Cardiac muscle cell (in vitro differentiated cells and primary cell): Measurements from ENCODE around the gene SLC25A22. TPM values are rescaled to one million over a fixed set of nuclear protein-coding genes. Genes with fewer than 3 reads are reported as not detected.

ENCODE experiments used
- DNase-seq, 2 donors: peaks; one replicate each; pipeline versions ENCODE4 v3.0.0 to v3.0.0-alpha.2; 2010 to 2017; ENCODE audit warnings: low read depth in 1 of 2, low spot score in 1 of 2
- H3K27ac ChIP-seq: fragments of 200-600 bp; sonication (generic); 2 replicates; pipeline ENCODE4 v1.5.1; 2016
- H3K27me3 ChIP-seq: fragments of 200-600 bp; sonication (generic); 2 replicates; pipeline ENCODE4 v1.6.0; 2016; ENCODE audit warnings: control low read depth
- H3K36me3 ChIP-seq: fragments of 200-600 bp; sonication (generic); 2 replicates; pipeline ENCODE4 v1.5.1; 2016; ENCODE audit warnings: control low read depth
- H3K4me1 ChIP-seq: fragments of 200-600 bp; sonication (generic); 2 replicates; pipeline ENCODE4 v1.8.1; 2017; ENCODE audit warnings: low read depth, mild to moderate bottlenecking, mixed run types
- H3K4me3 ChIP-seq: fragments of 200-600 bp; sonication (generic); 2 replicates; pipeline ENCODE4 v1.5.1; 2016; ENCODE audit warnings: mild to moderate bottlenecking
- H3K9me3 ChIP-seq: fragments of 200-600 bp; sonication (generic); 2 replicates; pipeline ENCODE4 v1.5.1; 2017; ENCODE audit warnings: low read depth, mild to moderate bottlenecking, control low read depth
- CTCF ChIP-seq: IDR thresholded peaks from 2 replicates; pipeline ENCODE4 v1.5.1; 2012; ENCODE audit warnings: low read depth, mild to moderate bottlenecking, low read length
- polyA plus RNA-seq: library from polyadenylated mRNA; unstranded; fragments of >200 nt; fragmentation: Nextera tagmentation; extraction: Ambion mirVana; gene quantifications from 2 replicates; pipeline ENCODE4 v1.2.1, GENCODE V29; 2016
- total RNA-seq: library from RNA; depleted of rRNA; stranded (reverse); fragments of >200 nt; gene quantifications from 2 replicates; pipeline ENCODE4 v1.2.3, GENCODE V29; 2016

Gene SLC25A22
- total and polyA plus RNA-seq, 2 experiments from 2014 or later, result 17.6 to 21.2 TPM

- TF ChIP-seq CTCF, result peak; percentile 3
These were observed 12.0 kb upstream of the SLC25A22 start for GRCh38 chr11:810040-810567.

GRCh38 chr11:809287-810039 is 11.4 kb upstream of the SLC25A22 start, which contains the start of gene RPLP2:
Gene RPLP2 (plus strand): TSS chr11:809967. CDS start chr11:810235, 268 bp downstream.
- peak within 1 kb of the TSS; percentile 98 for H3K27ac ChIP-seq
- H3K36me3 ChIP-seq, result peaks cover 17% of the 10 kb centered on the region

More at GRCh38 chr11:810040-810567, 12.0 kb upstream of the SLC25A22 start:
- Histone ChIP-seq H3K27me3 (no peaks in the 10 kb centered on the region), H3K4me1 (peaks cover 7% of the 10 kb centered on the region), H3K9me3 (no peaks in the 10 kb centered on the region), H3K27ac (peak overlapping the region; percentile 98), H3K4me3 (peak overlapping the region; percentile 93), H3K36me3 (peaks cover 17% of the 10 kb centered on the region)
- no peak for DNase-seq

GRCh38 chr11:808427-809286 is 10.6 kb upstream of the SLC25A22 start:
- H3K36me3 ChIP-seq, result peaks cover 17% of the 10 kb centered on the region
- no peak for DNase-seq
- no peaks in the 10 kb centered on the region for H3K9me3 ChIP-seq
- no peak for TF ChIP-seq CTCF
- H3K27ac ChIP-seq, result peak overlapping the region; percentile 98
- peaks cover 12% of the 10 kb centered on the region for H3K4me1 ChIP-seq
- H3K27me3 ChIP-seq, result no peaks in the 10 kb centered on the region
- H3K4me3 ChIP-seq, result peak overlapping the region; percentile 93

More at GRCh38 chr11:809287-810039, 11.4 kb upstream of the SLC25A22 start, which contains the start of gene RPLP2:
- TF ChIP-seq CTCF, result no peak
- Histone ChIP-seq H3K4me1 (peaks cover 9% of the 10 kb centered on the region), H3K4me3 (peak within 1 kb of the TSS; percentile 93), H3K27me3 (no peaks in the 10 kb centered on the region), H3K9me3 (no peaks in the 10 kb centered on the region)
- DNase-seq, result peak; percentile 97 to 98

GRCh38 chr11:804599-804964 is 6.5 kb upstream of the SLC25A22 start:
- H3K27me3 ChIP-seq, result no peaks in the 10 kb centered on the region
- H3K4me3 ChIP-seq, result peak overlapping the region; percentile 54
- TF ChIP-seq CTCF, result no peak
- no peaks in the 10 kb centered on the region for H3K9me3 ChIP-seq
- H3K4me1 ChIP-seq, result peaks cover 12% of the 10 kb centered on the region
- no peak overlapping the region for H3K27ac ChIP-seq
- H3K36me3 ChIP-seq, result no peaks in the 10 kb centered on the region
- DNase-seq, result no peak

GRCh38 chr11:803770-804598 is 5.9 kb upstream of the SLC25A22 start:
- Histone ChIP-seq H3K27me3 (no peaks in the 10 kb centered on the region), H3K9me3 (no peaks in the 10 kb centered on the region), H3K4me1 (peaks cover 12% of the 10 kb centered on the region), H3K27ac (no peak overlapping the region), H3K36me3 (no peaks in the 10 kb centered on the region), H3K4me3 (peak overlapping the region; percentile 54)
- DNase-seq, result no peak
- TF ChIP-seq CTCF, result no peak
